Right cardiac atrium (tissue), 5 donors: ENCODE data around the gene ZBTB39. TPM values are rescaled to one million over a fixed set of nuclear protein-coding genes. Genes with fewer than 3 reads are reported as not detected.
"Not testable (repeated sequence)": the region's sequence is repeated elsewhere in the genome, so short reads cannot be mapped to it uniquely, and the experiment has no call there.

Source experiments
- ATAC-seq, 2 donors: fragments of 200-7000 bp; cut with Tn5 transposase; one replicate each; pipeline versions ENCODE4 v1.8.0 to v1.9.1; 2020; ENCODE audit warnings: moderate library complexity in 2 of 2, mild to moderate bottlenecking in 1 of 2
- DNase-seq, 3 donors: peaks; one replicate each; pipeline ENCODE4 v3.0.0-alpha.2; 2020
- H3K27ac ChIP-seq: one replicate; pipeline ENCODE4 v1.5.1; 2013; ENCODE audit warnings: mild to moderate bottlenecking, low read length, control low read depth, moderate library complexity
- H3K27me3 ChIP-seq: one replicate; pipeline ENCODE4 v1.6.1; 2013; ENCODE audit not compliant: control insufficient read depth, insufficient read depth
- H3K4me1 ChIP-seq: one replicate; pipeline ENCODE4 v1.6.1; 2013; ENCODE audit warnings: low read length; ENCODE audit not compliant: control insufficient read depth, insufficient read depth
- H3K4me3 ChIP-seq: one replicate; pipeline ENCODE4 v1.5.1; 2013; ENCODE audit warnings: low read length, control low read depth
- H3K9me3 ChIP-seq: one replicate; pipeline ENCODE4 v1.6.1; 2013; ENCODE audit warnings: low read length; ENCODE audit not compliant: control insufficient read depth
- WGBS: extraction: QIAGEN DNeasy Blood & Tissue Kit; methylation state at CpG from one replicate; pipeline ENCODE4 v1.1.7; 2013; 5-methylcytosine and 5-hydroxymethylcytosine counted together
- intact Hi-C, 4 donors: fragments of 100-400 bp; cut with DNase I; formaldehyde crosslinking; loops; one replicate each; pipeline versions ENCODE4 v1.11.0 to v1.14.0; 2022 to 2023
- polyA plus RNA-seq: library from polyadenylated mRNA; stranded (reverse); fragments of 200-250 nt; gene quantifications from one replicate; pipeline ENCODE4 v1.2.3, GENCODE V29; 2013
- total RNA-seq, 4 donors: library from RNA; stranded (reverse); fragmentation: NEBNext Ultra II Directional; extraction: Animal tissue kit (Norgen Biotek cat#: 25700); gene quantifications; one replicate each; pipeline ENCODE4 v1.2.1, GENCODE V29; 2021
- donor health status: healthy with polysubstance abuse.
- donor health status: DM: no; HTN: yes; CAD: no.
- donor health status: DM: no; HTN: no; CAD: no.
- donor health status: DM: no; HTN: yes; CAD: no; lungs with severe emphysema.
- donor health status: DM: yes; HTN: yes; CAD: no.

ZBTB39 gene
- total and polyA plus RNA-seq, 5 donors, result 1.9 to 4.5 (median 4.0) TPM

DNA sequence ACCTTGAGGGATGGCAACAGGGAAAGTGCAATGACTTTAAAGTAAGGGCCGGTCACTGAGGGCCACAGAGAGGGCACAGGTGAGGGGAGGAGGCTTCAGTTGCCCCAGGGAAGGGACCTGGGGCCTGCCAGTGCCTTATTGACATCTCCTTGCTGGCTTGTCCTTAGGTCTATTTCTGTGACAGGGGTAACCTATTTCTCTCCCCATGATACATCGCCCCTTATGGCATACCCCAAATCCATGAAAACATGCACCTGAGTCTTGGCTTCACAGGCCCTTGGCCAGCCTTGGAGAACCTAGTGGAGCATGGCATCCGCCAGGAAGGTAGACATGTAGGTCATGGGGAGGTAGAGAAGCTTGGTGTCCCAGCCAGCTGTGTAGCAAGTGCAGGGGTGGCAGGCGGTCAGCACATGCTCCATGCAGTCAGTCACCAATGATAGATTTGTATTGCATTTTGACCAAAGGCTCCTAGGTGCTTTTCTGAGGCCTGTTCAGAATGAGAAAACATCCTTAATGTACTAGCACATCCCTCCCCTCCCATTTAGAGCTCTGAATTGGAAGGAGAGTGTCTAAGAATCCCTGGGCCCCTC, 25.3 kb downstream of the ZBTB39 start:
- no peak for ATAC-seq
- H3K9me3 ChIP-seq, result no peaks in the 10 kb centered on the region
- H3K27me3 ChIP-seq, result no peaks in the 10 kb centered on the region
- H3K27ac ChIP-seq, result no peak overlapping the region
- no peak for DNase-seq
- intact Hi-C loops, result loop anchor here in 1 of 4 donors (10.0 kb wide), 1 partner anchor 136 kb away; no protein-coding TSS in a partner anchor
- 93% methylated on average over 4 of the region's 4 CpGs for WGBS
- no peaks in the 10 kb centered on the region for H3K4me1 ChIP-seq
- no peak overlapping the region for H3K4me3 ChIP-seq

DNA sequence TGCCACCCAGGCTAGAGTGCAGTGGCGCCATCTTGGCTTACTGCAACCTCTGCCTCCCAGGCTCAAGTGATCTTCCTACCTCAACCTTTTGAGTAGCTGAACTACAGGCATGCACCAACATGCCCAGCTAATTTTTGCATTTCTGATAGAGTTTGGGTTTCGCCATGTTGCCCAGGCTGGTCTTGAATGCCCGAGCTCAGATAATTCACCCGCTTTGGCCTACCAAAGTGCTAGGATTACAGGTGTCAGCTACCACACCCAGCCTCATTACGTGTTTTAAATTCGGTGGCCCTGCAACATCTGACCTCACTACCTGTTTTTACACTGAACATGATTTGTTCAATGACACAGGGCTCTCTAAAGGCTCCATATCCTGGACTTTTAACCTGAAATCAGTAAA, 26.1 kb downstream of the ZBTB39 start:
- Histone ChIP-seq H3K27me3 (no peaks in the 10 kb centered on the region), H3K9me3 (no peaks in the 10 kb centered on the region), H3K4me3 (no peak overlapping the region), H3K4me1 (no peaks in the 10 kb centered on the region), H3K27ac (no peak overlapping the region)
- ATAC-seq (no peak), DNase-seq (no peak)
- WGBS, result 97% methylated on average over 6 of the region's 6 CpGs
- intact Hi-C loops, result loop anchor here in 1 of 4 donors (10.0 kb wide), 1 partner anchor 135 kb away; no protein-coding TSS in a partner anchor

- Histone ChIP-seq H3K27me3 (no peaks in the 10 kb centered on the region), H3K4me3 (no peak overlapping the region), H3K27ac (no peak overlapping the region), H3K9me3 (no peaks in the 10 kb centered on the region), H3K4me1 (no peaks in the 10 kb centered on the region)
- intact Hi-C loops, result loop anchor here in 1 of 4 donors (10.0 kb wide), 1 partner anchor 135 kb away; no protein-coding TSS in a partner anchor
- ATAC-seq (no peak), DNase-seq (no peak)
- WGBS, result 97% methylated on average over 3 of the region's 3 CpGs
Observed at GRCh38 chr12:56979628-56980027, 26.7 kb downstream of the ZBTB39 start.

- Histone ChIP-seq H3K4me3 (no peak overlapping the region), H3K27me3 (no peaks in the 10 kb centered on the region), H3K27ac (no peak overlapping the region), H3K4me1 (no peaks in the 10 kb centered on the region), H3K9me3 (no peaks in the 10 kb centered on the region)
- intact Hi-C loops, result no loop called here
- ATAC-seq (no peak), DNase-seq (no peak)
- 88% methylated on average over 3 of the region's 3 CpGs for WGBS
Observed at GRCh38 chr12:56978397-56979138, 27.8 kb downstream of the ZBTB39 start.

DNA sequence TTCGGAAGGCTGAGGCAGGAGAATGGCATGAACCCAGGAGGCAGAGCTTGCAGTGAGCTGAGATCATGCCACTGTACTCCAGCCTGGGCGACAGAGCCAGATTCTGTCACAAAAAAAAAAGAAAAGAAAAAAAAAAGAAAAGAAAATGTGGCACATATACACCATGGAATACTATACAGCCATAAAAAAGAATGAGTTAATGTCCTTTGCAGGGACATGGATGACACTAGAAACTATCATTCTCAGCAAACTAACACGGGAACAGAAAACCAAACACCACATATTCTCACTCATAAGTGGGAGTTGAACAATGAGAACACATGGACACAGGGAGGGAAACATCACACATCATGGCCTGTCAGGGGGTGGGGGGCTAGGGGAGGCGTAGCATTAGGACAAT, 29.0 kb downstream of the ZBTB39 start:
- H3K9me3 ChIP-seq, H3K4me1 ChIP-seq, H3K27me3 ChIP-seq, intact Hi-C loops, ATAC-seq, H3K27ac ChIP-seq, H3K4me3 ChIP-seq, DNase-seq: not testable (repeated sequence)
- 90% methylated on average over 4 of the region's 4 CpGs for WGBS

- H3K27ac ChIP-seq, H3K27me3 ChIP-seq, H3K4me3 ChIP-seq, H3K4me1 ChIP-seq, DNase-seq, ATAC-seq, H3K9me3 ChIP-seq, intact Hi-C loops: not testable (repeated sequence)
- WGBS, result 89% methylated on average over 3 of the region's 3 CpGs
Observed at GRCh38 chr12:56974224-56974623, 32.1 kb downstream of the ZBTB39 start.

GRCh38 chr12:56968910-56969309, 37.4 kb downstream of the ZBTB39 start:
- H3K27ac ChIP-seq, H3K4me1 ChIP-seq, intact Hi-C loops, DNase-seq, H3K27me3 ChIP-seq, ATAC-seq, H3K4me3 ChIP-seq, H3K9me3 ChIP-seq: not testable (repeated sequence)
- WGBS, result 61% methylated on average over 6 of the region's 6 CpGs

GRCh38 chr12:56965997-56966642, 40.2 kb downstream of the ZBTB39 start:
- H3K4me3 ChIP-seq, ATAC-seq, intact Hi-C loops, H3K4me1 ChIP-seq, H3K27me3 ChIP-seq, DNase-seq, H3K9me3 ChIP-seq, H3K27ac ChIP-seq: not testable (repeated sequence)
- WGBS, result 94% methylated on average over 15 of the region's 15 CpGs

- intact Hi-C loops, H3K27me3 ChIP-seq, ATAC-seq, DNase-seq, H3K27ac ChIP-seq, H3K4me3 ChIP-seq, H3K4me1 ChIP-seq, H3K9me3 ChIP-seq: not testable (repeated sequence)
- 97% methylated on average over 4 of the region's 4 CpGs for WGBS
Observed at GRCh38 chr12:56965124-56965523, 41.2 kb downstream of the ZBTB39 start.

- H3K4me3 ChIP-seq, H3K27ac ChIP-seq, ATAC-seq, H3K4me1 ChIP-seq, H3K9me3 ChIP-seq, intact Hi-C loops, H3K27me3 ChIP-seq: not testable (repeated sequence)
- peak in 1 of 3 donors; percentile 55 for DNase-seq
- WGBS, result 96% methylated on average over 16 of the region's 27 CpGs
Observed at GRCh38 chr12:56963557-56963956, 42.8 kb downstream of the ZBTB39 start.

- ATAC-seq, H3K9me3 ChIP-seq, DNase-seq, H3K27ac ChIP-seq, H3K4me1 ChIP-seq, H3K27me3 ChIP-seq, intact Hi-C loops, H3K4me3 ChIP-seq: not testable (repeated sequence)
- 53% methylated on average over 4 of the region's 4 CpGs for WGBS
Observed at GRCh38 chr12:56962247-56962646, 44.1 kb downstream of the ZBTB39 start.
